ENCODE measurements around the gene TBXAS1. TPM values are rescaled to one million over a fixed set of nuclear protein-coding genes. Genes with fewer than 3 reads are reported as not detected.

TBXAS1 gene
- total and polyA plus RNA-seq, 2 of the 8 experiments (the other 6 are each of a cell fraction or from before 2014, with no cell fraction given), result 0.86 to 2.1 TPM

DNA sequence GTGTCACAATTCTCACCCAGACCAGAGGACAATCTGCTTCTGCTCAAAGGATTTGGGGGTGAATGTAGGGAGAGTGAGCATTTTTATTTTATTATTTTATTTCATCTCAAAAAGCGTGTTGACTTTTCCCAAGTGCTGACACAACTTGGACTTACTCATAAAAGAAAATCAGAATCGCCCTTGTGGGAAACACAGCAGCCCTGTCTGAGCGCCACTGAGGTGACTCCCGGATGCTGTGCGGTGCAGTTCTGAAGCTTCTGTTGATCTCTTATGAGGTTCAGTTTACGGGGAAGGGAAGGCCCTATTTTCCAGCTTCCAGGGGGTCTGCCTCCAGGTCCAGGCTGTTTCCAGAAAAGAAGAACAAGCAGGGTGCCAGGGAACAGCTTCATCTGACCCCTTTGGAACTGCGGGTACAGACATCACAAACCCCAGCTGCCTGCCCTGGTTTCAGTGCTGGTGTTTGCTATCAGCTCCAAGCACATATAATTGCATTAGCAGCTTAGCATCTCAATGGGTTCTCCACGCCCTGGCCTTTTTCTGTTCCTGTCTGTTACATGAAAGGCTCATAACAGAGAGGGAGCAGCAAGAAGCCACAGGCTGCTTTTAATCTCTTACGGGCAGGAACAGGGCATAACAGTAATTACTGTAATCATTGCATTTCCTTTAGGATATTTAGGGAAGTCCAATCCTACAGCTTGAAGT is 181.3 kb downstream of the TBXAS1 start:
- no peak overlapping the region for H2BK5ac ChIP-seq (ENCODE audit: low read depth, low read length)
- TF ChIP-seq BRCA1 (IDR thresholded peaks at IDR 0.05; ENCODE audit: low read depth, low read length) (no peak), ATF3 (IDR thresholded peaks at IDR 0.05; ENCODE audit: insufficient read depth, low read depth, low read length) (no peak), TAF1 (IDR thresholded peaks at IDR 0.05; ENCODE audit: low read depth, low read length) (no peak)
- peaks cover 0 to 3% (median 0%) of the 10 kb centered on the region in 4 experiments; a peak in 4 of 7 replicates for H3K4me1 ChIP-seq (replicated peaks in 1 of 4; ENCODE audit: control insufficient read depth in 3 of 4, insufficient read depth in 4 of 4, low read length in 3 of 4)
- no peak overlapping the region for H4K5ac ChIP-seq (ENCODE audit: insufficient read length, low read depth, low read length)
- no peak overlapping the region for H3K4me2 ChIP-seq (ENCODE audit: insufficient read depth in 1 of 2, low read depth in 2 of 2, low read length in 2 of 2)
- H3K4me3 ChIP-seq (ENCODE audit: extremely low read depth in 1 of 4, insufficient read depth in 2 of 4, low read depth in 3 of 4, low read length in 4 of 4), result no peak overlapping the region
- no peak overlapping the region for H4K91ac ChIP-seq (replicated peaks; ENCODE audit: insufficient read length, low read length)
- ChIA-PET CTCF (ENCODE audit: partially characterized antibody) (interaction anchor here (0.6 to 2.6 kb wide), 4 partner anchors 45 to 1032 kb away, joined by 3 to 8 read pairs (median 4); no protein-coding TSS in a partner anchor), POLR2A (ENCODE audit: partially characterized antibody) (interaction anchor here (1.1 kb wide), 1 partner anchor 8 kb away, joined by 4 read pairs; no protein-coding TSS in a partner anchor)
- H3K4ac ChIP-seq (replicated peaks; ENCODE audit: insufficient read length, low read depth, low read length), result no peak overlapping the region
- H3K56ac ChIP-seq (replicated peaks; ENCODE audit: insufficient read length, low read depth, low read length), result no peak overlapping the region
- H4K8ac ChIP-seq (ENCODE audit: extremely low read depth, insufficient read depth, low read length), result no peak overlapping the region
- no peak overlapping the region for H3K14ac ChIP-seq (ENCODE audit: insufficient read length)
- H4K20me1 ChIP-seq (replicated peaks in 1 of 2; ENCODE audit: control insufficient read depth in 1 of 2, insufficient read depth in 2 of 2, low read length in 2 of 2), result no peaks in the 10 kb centered on the region
- FAIRE-seq (no peak), DNase-seq (ENCODE audit: low read depth in 1 of 2, low spot score in 2 of 2) (no peak)
- no peaks in the 10 kb centered on the region for H3K9me3 ChIP-seq (ENCODE audit: insufficient read depth in 2 of 2, low read depth in 1 of 2, low read length in 1 of 2)
- H3K23me2 ChIP-seq (ENCODE audit: low read depth, low read length), result no peaks in the 10 kb centered on the region
- no peak overlapping the region for H3K23ac ChIP-seq (ENCODE audit: insufficient read length)
- H2AK5ac ChIP-seq (ENCODE audit: low read depth, low read length), result no peak overlapping the region
- H3K27me3 ChIP-seq (replicated peaks in 1 of 4; ENCODE audit: control insufficient read depth in 3 of 4, extremely low read depth in 1 of 4, insufficient read depth in 3 of 4, low read length in 3 of 4), result no peaks in the 10 kb centered on the region
- H2BK120ac ChIP-seq (replicated peaks; ENCODE audit: low read depth, low read length), result no peak overlapping the region
- no peaks in the 10 kb centered on the region for H3K36me3 ChIP-seq (ENCODE audit: control insufficient read depth in 2 of 4, insufficient read depth in 4 of 4, low read length in 3 of 4)
- H3K9ac ChIP-seq (replicated peaks in 1 of 4; ENCODE audit: extremely low read depth in 1 of 4, low read depth in 3 of 4, low read length in 3 of 4), result no peak overlapping the region
- no peak overlapping the region for H2BK20ac ChIP-seq (ENCODE audit: low read length)
- H3K18ac ChIP-seq (ENCODE audit: extremely low read depth, low read length), result no peak overlapping the region
- H2BK12ac ChIP-seq (ENCODE audit: low read depth, low read length), result no peak overlapping the region
- H3K79me1 ChIP-seq (ENCODE audit: low read depth, low read length), result no peaks in the 10 kb centered on the region
- H3K79me2 ChIP-seq (ENCODE audit: control insufficient read depth in 1 of 2, insufficient read depth in 2 of 2, low read length in 2 of 2), result no peaks in the 10 kb centered on the region
- no peak overlapping the region for H3K27ac ChIP-seq (ENCODE audit: low read depth, low read length)
- H2AFZ ChIP-seq (ENCODE audit: low read length), result no peak overlapping the region
- H2BK15ac ChIP-seq (ENCODE audit: low read length), result no peak overlapping the region
- WGBS, 2 experiments (ENCODE audit: extremely low coverage in 1 of 2, insufficient coverage in 1 of 2, insufficient read length in 1 of 2, insufficient replicate concordance in 2 of 2, low coverage in 1 of 2, low lambda C conversion rate in 2 of 2, missing lambda C conversion rate in 1 of 2), result 86% methylated on average over 9 of the region's 9 CpGs; no CpG with 5 or more reads in 1 of the 2 experiments

Measured in H1 (cell line).